ENCODE data around the gene ZIC4.

DNA sequence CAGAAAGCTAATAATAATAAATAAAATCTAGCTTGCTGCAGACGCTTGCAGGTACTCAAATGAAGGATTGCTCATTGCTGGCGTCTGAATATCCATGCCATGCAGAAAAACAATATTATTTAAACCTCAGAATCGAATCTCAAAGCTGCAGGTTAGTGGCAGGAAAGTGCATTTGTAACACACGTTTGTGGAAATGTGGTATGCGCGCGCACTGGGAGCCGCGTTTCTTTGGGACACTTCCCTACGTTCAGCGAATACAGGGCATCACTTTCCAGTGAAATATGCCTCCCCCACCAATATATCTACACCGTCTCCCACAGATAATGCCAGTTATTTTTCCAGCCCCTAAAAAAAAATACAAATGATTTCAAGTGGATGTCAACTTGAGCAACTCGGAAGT, 37.1 kb downstream of the ZIC4 start:
- no peak for TF ChIP-seq EZH2 (IDR thresholded peaks at IDR 0.05; ENCODE audit: low read length, missing control alignments)
- TF ChIP-seq, protein P1, sequence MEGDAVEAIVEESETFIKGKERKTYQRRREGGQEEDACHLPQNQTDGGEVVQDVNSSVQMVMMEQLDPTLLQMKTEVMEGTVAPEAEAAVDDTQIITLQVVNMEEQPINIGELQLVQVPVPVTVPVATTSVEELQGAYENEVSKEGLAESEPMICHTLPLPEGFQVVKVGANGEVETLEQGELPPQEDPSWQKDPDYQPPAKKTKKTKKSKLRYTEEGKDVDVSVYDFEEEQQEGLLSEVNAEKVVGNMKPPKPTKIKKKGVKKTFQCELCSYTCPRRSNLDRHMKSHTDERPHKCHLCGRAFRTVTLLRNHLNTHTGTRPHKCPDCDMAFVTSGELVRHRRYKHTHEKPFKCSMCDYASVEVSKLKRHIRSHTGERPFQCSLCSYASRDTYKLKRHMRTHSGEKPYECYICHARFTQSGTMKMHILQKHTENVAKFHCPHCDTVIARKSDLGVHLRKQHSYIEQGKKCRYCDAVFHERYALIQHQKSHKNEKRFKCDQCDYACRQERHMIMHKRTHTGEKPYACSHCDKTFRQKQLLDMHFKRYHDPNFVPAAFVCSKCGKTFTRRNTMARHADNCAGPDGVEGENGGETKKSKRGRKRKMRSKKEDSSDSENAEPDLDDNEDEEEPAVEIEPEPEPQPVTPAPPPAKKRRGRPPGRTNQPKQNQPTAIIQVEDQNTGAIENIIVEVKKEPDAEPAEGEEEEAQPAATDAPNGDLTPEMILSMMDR (conservative IDR thresholded peaks at IDR 0.05 in 1 of 2, IDR thresholded peaks at IDR 0.05 in 1 of 2; ENCODE audit: low read depth in 1 of 2, low read length in 2 of 2), result no peak
